IMR-90 (cell line): ENCODE data around the gene FAM168B. TPM values are rescaled to one million over a fixed set of nuclear protein-coding genes. Genes with fewer than 3 reads are reported as not detected.

Experiments
- ATAC-seq: fragments of 200-7000 bp; cut with Tn5 transposase; 2 replicates; pipeline ENCODE4 v1.9.1; 2020; ENCODE audit warnings: low read depth, mild to moderate bottlenecking, moderate library complexity
- BruUV-seq: library from RNA; stranded (reverse); fragments of 400-500 nt; replicated peaks from 2 replicates; lab custom pipeline; 2021; lab: Mats Ljungman, UMichigan
- CTCF ChIA-PET: fragments of 300-600 bp; formaldehyde crosslinking; extraction: SDS; loops from one replicate; lab custom pipeline; 2021; ENCODE audit warnings: antibody characterized with exemption; lab: Yijun Ruan, JAX
- POLR2A ChIA-PET: fragments of 300-600 bp; sonication (Branson Sonifier 250); formaldehyde crosslinking; loops from one replicate; lab custom pipeline; 2022; ENCODE audit warnings: antibody characterized with exemption; ENCODE audit not compliant: unreplicated experiment; lab: Charles Lee
- DNase-seq: peaks from one replicate; pipeline ENCODE4 v3.0.0; 2013
- H2AFZ ChIP-seq: replicated peaks from 2 replicates; pipeline ENCODE3; 2013; ENCODE audit warnings: low read length, mild to moderate bottlenecking; ENCODE audit not compliant: poor library complexity
- H2AK5ac ChIP-seq: 2 replicates; pipeline ENCODE4 v1.6.1; 2013; ENCODE audit warnings: low read depth, low read length, inconsistent platforms
- H2AK9ac ChIP-seq: replicated peaks from 2 replicates; pipeline ENCODE3; 2013; ENCODE audit warnings: mild to moderate bottlenecking, low read depth, low read length, moderate library complexity; ENCODE audit not compliant: poor library complexity
- H2BK120ac ChIP-seq: 2 replicates; pipeline ENCODE4 v1.6.1; 2013; ENCODE audit warnings: low read depth, low read length, inconsistent platforms
- H2BK15ac ChIP-seq: 3 replicates; pipeline ENCODE4 v1.6.1; 2013; ENCODE audit warnings: low read depth, low read length, inconsistent platforms
- H2BK20ac ChIP-seq: 2 replicates; pipeline ENCODE4 v1.6.1; 2013; ENCODE audit warnings: low read depth, mild to moderate bottlenecking, inconsistent platforms, low read length, moderate library complexity
- H2BK5ac ChIP-seq: 2 replicates; pipeline ENCODE4 v1.6.1; 2013; ENCODE audit warnings: mild to moderate bottlenecking, low read depth, low read length, inconsistent platforms; ENCODE audit not compliant: poor library complexity, severe bottlenecking
- H3K14ac ChIP-seq: replicated peaks from 2 replicates; pipeline ENCODE4 v1.6.1; 2013; ENCODE audit warnings: low read depth, low read length, inconsistent platforms
- H3K18ac ChIP-seq: 2 replicates; pipeline ENCODE4 v1.6.1; 2013; ENCODE audit warnings: low read depth, low read length, control low read depth
- H3K23ac ChIP-seq: 2 replicates; pipeline ENCODE4 v1.6.1; 2013; ENCODE audit warnings: low read depth, low read length, inconsistent platforms
- H3K27ac ChIP-seq: 2 replicates; pipeline ENCODE4 v1.5.1; 2013; ENCODE audit warnings: mild to moderate bottlenecking, control low read depth, low read length; ENCODE audit not compliant: insufficient read depth
- H3K27me3 ChIP-seq: 2 replicates; pipeline ENCODE4 v1.6.1; 2013; ENCODE audit warnings: low read length; ENCODE audit not compliant: control insufficient read depth, insufficient read depth
- H3K36me3 ChIP-seq: 2 replicates; pipeline ENCODE4 v1.6.1; 2013; ENCODE audit warnings: low read length, mixed read lengths; ENCODE audit not compliant: control insufficient read depth, insufficient read depth
- H3K4ac ChIP-seq: 2 replicates; pipeline ENCODE4 v1.6.1; 2013; ENCODE audit warnings: low read depth, low read length, inconsistent platforms
- H3K4me1 ChIP-seq: 2 replicates; pipeline ENCODE4 v1.6.1; 2013; ENCODE audit warnings: low read length, mixed read lengths; ENCODE audit not compliant: control insufficient read depth, insufficient read depth
- H3K4me2 ChIP-seq: 2 replicates; pipeline ENCODE4 v1.6.1; 2013; ENCODE audit warnings: low read depth, mild to moderate bottlenecking, control low read depth, low read length, moderate library complexity
- H3K4me3 ChIP-seq: 2 replicates; pipeline ENCODE4 v1.5.1; 2013; ENCODE audit warnings: low read depth, mild to moderate bottlenecking, control low read depth, low read length, moderate library complexity; ENCODE audit not compliant: insufficient read depth
- H3K56ac ChIP-seq: 2 replicates; pipeline ENCODE4 v1.6.1; 2013; ENCODE audit warnings: low read length, inconsistent platforms; ENCODE audit not compliant: insufficient read depth; ENCODE audit errors: extremely low read depth
- H3K79me1 ChIP-seq, 2 experiments: 2 replicates each; pipeline ENCODE4 v1.6.1; 2013; ENCODE audit warnings: low read length in 2 of 2, inconsistent platforms in 1 of 2, low read depth in 1 of 2
- H3K9ac ChIP-seq: 2 replicates; pipeline ENCODE4 v1.6.1; 2013; ENCODE audit warnings: low read depth, low read length, control low read depth
- H3K9me1 ChIP-seq: 2 replicates; pipeline ENCODE4 v1.6.1; 2013; ENCODE audit warnings: low read length, inconsistent platforms; ENCODE audit not compliant: insufficient read depth
- H3K9me3 ChIP-seq: 2 replicates; pipeline ENCODE4 v1.6.1; 2013; ENCODE audit warnings: low read length; ENCODE audit not compliant: control insufficient read depth, insufficient read depth
- H4K20me1 ChIP-seq: 2 replicates; pipeline ENCODE4 v1.6.1; 2013; ENCODE audit warnings: low read length, inconsistent platforms; ENCODE audit not compliant: insufficient read depth
- H4K5ac ChIP-seq: 2 replicates; pipeline ENCODE4 v1.6.1; 2013; ENCODE audit warnings: mild to moderate bottlenecking, low read depth, low read length, control low read depth
- H4K8ac ChIP-seq, 2 experiments: 2 replicates each; pipeline ENCODE4 v1.6.1; 2013; ENCODE audit warnings: low read depth in 2 of 2, low read length in 2 of 2, control low read depth in 1 of 2, inconsistent platforms in 1 of 2
- H4K91ac ChIP-seq: 2 replicates; pipeline ENCODE4 v1.6.1; 2013; ENCODE audit warnings: low read depth, low read length, inconsistent platforms; ENCODE audit not compliant: insufficient read depth
- BHLHE40 ChIP-seq: fragments of 150-350 bp; IDR thresholded peaks from 2 replicates; pipeline ENCODE4 v1.6.1; 2016; ENCODE audit warnings: mild to moderate bottlenecking, low read depth, low read length
- CEBPB ChIP-seq: IDR thresholded peaks from 2 replicates; pipeline ENCODE4 v1.6.1; 2012; ENCODE audit warnings: low read depth, low read length, improper control_type of control experiment
- CHD1 ChIP-seq: IDR thresholded peaks from 2 replicates; pipeline ENCODE4 v1.6.1; 2012; ENCODE audit warnings: low read depth, low read length, improper control_type of control experiment
- ELK1 ChIP-seq: fragments of 150-350 bp; IDR thresholded peaks from 2 replicates; pipeline ENCODE4 v1.6.1; 2016; ENCODE audit warnings: low read depth, mild to moderate bottlenecking, low read length, moderate library complexity, borderline replicate concordance
- FOS ChIP-seq: fragments of 150-350 bp; IDR thresholded peaks from 2 replicates; pipeline ENCODE4 v1.6.1; 2016; ENCODE audit warnings: low read depth, low read length
- MAFK ChIP-seq: IDR thresholded peaks from 2 replicates; pipeline ENCODE4 v1.6.1; 2012; ENCODE audit warnings: low read depth, low read length, improper control_type of control experiment
- MAZ ChIP-seq: IDR thresholded peaks from 2 replicates; pipeline ENCODE4 v1.6.1; 2012; ENCODE audit warnings: low read depth, mild to moderate bottlenecking, low read length, improper control_type of control experiment, moderate library complexity, borderline replicate concordance
- MXI1 ChIP-seq: IDR thresholded peaks from 2 replicates; pipeline ENCODE4 v1.6.1; 2012; ENCODE audit warnings: low read depth, mild to moderate bottlenecking, low read length, moderate library complexity, borderline replicate concordance
- NFE2L2 ChIP-seq: fragments of 150-350 bp; IDR thresholded peaks from 2 replicates; pipeline ENCODE4 v1.6.1; 2016; ENCODE audit warnings: low read depth, mild to moderate bottlenecking, low read length
- POLR2A ChIP-seq: IDR thresholded peaks from 2 replicates; pipeline ENCODE4 v1.6.1; 2012; ENCODE audit warnings: mild to moderate bottlenecking, low read depth, low read length
- RAD21 ChIP-seq: IDR thresholded peaks from 2 replicates; pipeline ENCODE4 v1.6.1; 2012; ENCODE audit warnings: low read length, improper control_type of control experiment
- RCOR1 ChIP-seq: IDR thresholded peaks from 2 replicates; pipeline ENCODE4 v1.6.1; 2012; ENCODE audit warnings: mild to moderate bottlenecking, low read length, improper control_type of control experiment; ENCODE audit not compliant: insufficient replicate concordance
- RFX5 ChIP-seq: IDR thresholded peaks from 2 replicates; pipeline ENCODE4 v1.8.0; 2012; ENCODE audit warnings: low read depth, mild to moderate bottlenecking, low read length, moderate library complexity
- SMC3 ChIP-seq: fragments of 150-350 bp; IDR thresholded peaks from 2 replicates; pipeline ENCODE4 v1.6.1; 2016; ENCODE audit warnings: low read depth, mild to moderate bottlenecking, antibody characterized with exemption, low read length, moderate library complexity
- WGBS, 2 experiments: methylation state at CpG; one replicate each; pipeline versions ENCODE4 v1.1.5 to v1.1.7; 2013; ENCODE audit warnings: missing lambda C conversion rate in 2 of 2; ENCODE audit not compliant: insufficient read length in 1 of 2; ENCODE audit errors: extremely low coverage in 2 of 2; 5-methylcytosine and 5-hydroxymethylcytosine counted together
- dilution Hi-C: fragments of 300-500 bp; cut with HindIII; formaldehyde crosslinking; loops from one replicate; pipeline ENCODE4 v1.14.3; 2018; ENCODE audit warnings: low sequenced_read_pairs; ENCODE audit not compliant: unreplicated experiment
- in situ Hi-C: fragments of 300-500 bp; cut with MboI; formaldehyde crosslinking; loops from 3 replicates; pipeline ENCODE4 v1.14.3; 2019; ENCODE audit warnings: low sequenced_read_pairs, inconsistent platforms, mixed read lengths
- intact Hi-C: fragments of 100-400 bp; cut with micrococcal nuclease; formaldehyde crosslinking; loops from 2 replicates; pipeline ENCODE4 v1.10.0; 2022
- polyA plus RNA-seq, 3 experiments: library from polyadenylated mRNA; depleted of rRNA; stranded (reverse); fragments of >200 nt; gene quantifications; 2 replicates each; pipeline ENCODE4 v1.2.3, GENCODE V29; 2012; ENCODE audit warnings: low replicate concordance in 1 of 3
- total RNA-seq: library from RNA; depleted of rRNA; stranded (reverse); fragments of >200 nt; gene quantifications from 2 replicates; pipeline ENCODE4 v1.2.3, GENCODE V29; 2012
- TF ChIP-seq, protein P1 (sequence below): fragments of 150-350 bp; IDR thresholded peaks from 2 replicates; pipeline ENCODE4 v1.6.1; 2017; ENCODE audit warnings: mild to moderate bottlenecking, antibody characterized with exemption, low read length, low read depth
- TF ChIP-seq, protein P2 (sequence below): conservative IDR thresholded peaks from 2 replicates; pipeline ENCODE4 v1.5.1; 2012; ENCODE audit warnings: mild to moderate bottlenecking, low read depth, low read length, improper control_type of control experiment

FAM168B gene
- total and polyA plus RNA-seq, 2 of the 4 experiments (the other 2 are of a cell fraction), result 76.4 to 106 TPM

DNA sequence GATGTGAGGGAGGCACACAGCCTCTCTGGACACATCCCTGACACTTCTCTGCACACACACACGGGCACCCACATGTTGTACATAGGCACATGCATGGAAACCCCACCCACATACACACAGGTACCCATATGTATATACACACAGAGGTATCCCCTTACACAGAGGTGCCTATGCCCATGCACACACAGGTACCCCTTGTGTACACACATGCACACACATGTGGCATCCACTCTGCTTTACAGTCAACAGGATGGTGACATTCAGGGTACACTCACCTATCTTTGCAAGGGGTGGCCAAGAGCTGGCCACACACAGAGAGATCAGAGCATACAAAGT lies 59.5 kb downstream of the FAM168B start:
- Histone ChIP-seq H2BK15ac (no peak overlapping the region), H3K4me1 (no peaks in the 10 kb centered on the region), H3K9me3 (no peaks in the 10 kb centered on the region), H2BK5ac (no peak overlapping the region), H2BK20ac (no peak overlapping the region), H2BK120ac (no peak overlapping the region), H3K27ac (no peak overlapping the region), H3K18ac (no peak overlapping the region), H2AK5ac (no peak overlapping the region), H3K4me2 (no peak overlapping the region), H3K36me3 (no peaks in the 10 kb centered on the region), H3K23ac (0 out of 2 replicates have a peak overlapping the region, but pooled peaks have one; percentile 56), H3K4ac (no peak overlapping the region), H4K5ac (no peak overlapping the region), H4K8ac (no peak overlapping the region), H3K56ac (no peak overlapping the region), H2AFZ (peak overlapping the region; percentile 75), H3K9me1 (no peaks in the 10 kb centered on the region), H3K9ac (no peak overlapping the region), H3K79me1 (no peaks in the 10 kb centered on the region), H3K14ac (no peak overlapping the region), H4K20me1 (no peaks in the 10 kb centered on the region), H3K27me3 (peaks cover 15% of the 10 kb centered on the region; the same call in 1 of the 2 replicates), H4K91ac (no peak overlapping the region), H2AK9ac (no peak overlapping the region), H3K4me3 (no peak overlapping the region)
- TF ChIP-seq MAFK (no peak), RAD21 (no peak), RFX5 (no peak), MXI1 (no peak), ELK1 (no peak), BHLHE40 (no peak), CHD1 (no peak), MAZ (no peak), RCOR1 (no peak), NFE2L2 (no peak), SMC3 (no peak), POLR2A (no peak), CEBPB (no peak), FOS (no peak)
- TF ChIP-seq, protein P1, sequence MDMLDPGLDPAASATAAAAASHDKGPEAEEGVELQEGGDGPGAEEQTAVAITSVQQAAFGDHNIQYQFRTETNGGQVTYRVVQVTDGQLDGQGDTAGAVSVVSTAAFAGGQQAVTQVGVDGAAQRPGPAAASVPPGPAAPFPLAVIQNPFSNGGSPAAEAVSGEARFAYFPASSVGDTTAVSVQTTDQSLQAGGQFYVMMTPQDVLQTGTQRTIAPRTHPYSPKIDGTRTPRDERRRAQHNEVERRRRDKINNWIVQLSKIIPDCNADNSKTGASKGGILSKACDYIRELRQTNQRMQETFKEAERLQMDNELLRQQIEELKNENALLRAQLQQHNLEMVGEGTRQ, result no peak
- TF ChIP-seq, protein P2, sequence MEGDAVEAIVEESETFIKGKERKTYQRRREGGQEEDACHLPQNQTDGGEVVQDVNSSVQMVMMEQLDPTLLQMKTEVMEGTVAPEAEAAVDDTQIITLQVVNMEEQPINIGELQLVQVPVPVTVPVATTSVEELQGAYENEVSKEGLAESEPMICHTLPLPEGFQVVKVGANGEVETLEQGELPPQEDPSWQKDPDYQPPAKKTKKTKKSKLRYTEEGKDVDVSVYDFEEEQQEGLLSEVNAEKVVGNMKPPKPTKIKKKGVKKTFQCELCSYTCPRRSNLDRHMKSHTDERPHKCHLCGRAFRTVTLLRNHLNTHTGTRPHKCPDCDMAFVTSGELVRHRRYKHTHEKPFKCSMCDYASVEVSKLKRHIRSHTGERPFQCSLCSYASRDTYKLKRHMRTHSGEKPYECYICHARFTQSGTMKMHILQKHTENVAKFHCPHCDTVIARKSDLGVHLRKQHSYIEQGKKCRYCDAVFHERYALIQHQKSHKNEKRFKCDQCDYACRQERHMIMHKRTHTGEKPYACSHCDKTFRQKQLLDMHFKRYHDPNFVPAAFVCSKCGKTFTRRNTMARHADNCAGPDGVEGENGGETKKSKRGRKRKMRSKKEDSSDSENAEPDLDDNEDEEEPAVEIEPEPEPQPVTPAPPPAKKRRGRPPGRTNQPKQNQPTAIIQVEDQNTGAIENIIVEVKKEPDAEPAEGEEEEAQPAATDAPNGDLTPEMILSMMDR, result no peak
- no peak for DNase-seq
- WGBS, 2 experiments, result 0% methylated on average over 1 of the region's 1 CpG; no CpG with 5 or more reads in 1 of the 2 experiments
- ATAC-seq, result no peak
- BruUV-seq, result no TSS peak
- CTCF ChIA-PET, result no interaction called here
- in situ Hi-C loops (no loop called here), intact Hi-C loops (no loop called here), dilution Hi-C loops (no loop called here)
- POLR2A ChIA-PET, result no interaction called here
